Skeletal muscle tissue (tissue), 4 donors: ENCODE results near the gene EXTL1. TPM values are rescaled to one million over a fixed set of nuclear protein-coding genes. Genes with fewer than 3 reads are reported as not detected.

Experiments used
- H3K27ac ChIP-seq: one replicate; pipeline ENCODE4 v1.7.0; 2013; ENCODE audit warnings: mild to moderate bottlenecking, low read depth, low read length, inconsistent platforms
- H3K27me3 ChIP-seq, 3 donors: one replicate each; pipeline ENCODE4 v1.7.0; 2013; ENCODE audit warnings: low read length in 3 of 3; ENCODE audit not compliant: control insufficient read depth in 3 of 3, insufficient read depth in 3 of 3
- H3K36me3 ChIP-seq, 3 donors: one replicate each; pipeline ENCODE4 v1.7.0; 2013; ENCODE audit warnings: low read length in 3 of 3; ENCODE audit not compliant: control insufficient read depth in 3 of 3, insufficient read depth in 3 of 3
- H3K4me1 ChIP-seq, 3 donors: one replicate each; pipeline ENCODE4 v1.7.0; 2013; ENCODE audit warnings: low read length in 3 of 3, mild to moderate bottlenecking in 3 of 3; ENCODE audit not compliant: control insufficient read depth in 3 of 3, insufficient read depth in 3 of 3
- H3K4me3 ChIP-seq, 3 donors: one replicate each; pipeline ENCODE4 v1.7.0; 2013; ENCODE audit warnings: low read length in 3 of 3
- H3K9ac ChIP-seq, 3 donors: one replicate each; pipeline ENCODE4 v1.7.0; 2013; ENCODE audit warnings: low read length in 3 of 3, mild to moderate bottlenecking in 3 of 3, moderate library complexity in 2 of 3, low read depth in 1 of 3
- H3K9me3 ChIP-seq, 3 donors: one replicate each; pipeline ENCODE4 v1.7.0; 2013; ENCODE audit warnings: low read length in 3 of 3; ENCODE audit not compliant: control insufficient read depth in 3 of 3
- total RNA-seq: library from RNA; depleted of rRNA; stranded (reverse); fragments of >200 nt; gene quantifications from one replicate; pipeline ENCODE4 v1.2.3, GENCODE V29; 2014
- donor health status: Osteomylitis.

The EXTL1 gene
- total RNA-seq, 1 donor from 2014 or later: 0.52 TPM

DNA sequence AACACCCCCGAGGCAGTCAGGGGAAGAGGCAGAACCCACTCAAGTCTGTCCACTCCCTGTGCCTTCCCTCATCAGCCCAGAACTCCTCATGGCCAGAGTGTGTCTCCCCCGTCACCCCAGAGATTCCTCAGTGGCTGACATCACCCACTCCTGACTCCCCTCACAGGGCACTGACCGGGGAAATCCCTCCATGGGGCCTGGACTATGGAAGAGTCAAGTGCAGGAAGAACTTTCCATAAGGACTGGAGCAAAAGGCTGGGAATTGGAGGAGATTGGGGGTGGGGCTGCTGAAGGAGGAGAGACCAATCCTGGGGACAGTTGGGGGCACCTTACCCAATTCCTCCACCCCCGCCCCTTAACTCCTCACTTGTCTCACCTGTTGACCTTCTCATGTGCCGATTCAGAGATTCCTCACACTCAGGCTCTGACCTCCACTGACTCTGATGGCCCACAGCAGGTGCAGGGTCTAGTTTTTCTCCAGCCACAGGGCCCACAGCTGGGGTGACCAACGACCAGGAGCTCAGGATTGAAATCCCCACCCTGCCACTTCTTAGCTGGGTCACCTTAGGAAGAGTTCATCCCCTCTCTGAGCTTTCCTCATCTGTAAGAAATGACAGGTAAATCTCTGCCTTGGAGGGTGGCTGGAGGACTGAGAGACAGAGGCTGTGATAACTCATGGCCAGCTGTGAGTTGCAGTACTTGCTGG lies 481 bp upstream of the EXTL1 start:
- no peaks in the 10 kb centered on the region for H3K9me3 ChIP-seq
- H3K9ac ChIP-seq: peak overlapping the region; percentile 66 to 86 (median 81)
- peak overlapping the region; percentile 83 for H3K27ac ChIP-seq
- no peaks in the 10 kb centered on the region for H3K36me3 ChIP-seq
- H3K4me3 ChIP-seq: peak overlapping the region; percentile 68 to 85 (median 69)
- H3K27me3 ChIP-seq: no peaks in the 10 kb centered on the region
- peaks cover 50 to 73% (median 69%) of the 10 kb centered on the region in 3 donors for H3K4me1 ChIP-seq

DNA sequence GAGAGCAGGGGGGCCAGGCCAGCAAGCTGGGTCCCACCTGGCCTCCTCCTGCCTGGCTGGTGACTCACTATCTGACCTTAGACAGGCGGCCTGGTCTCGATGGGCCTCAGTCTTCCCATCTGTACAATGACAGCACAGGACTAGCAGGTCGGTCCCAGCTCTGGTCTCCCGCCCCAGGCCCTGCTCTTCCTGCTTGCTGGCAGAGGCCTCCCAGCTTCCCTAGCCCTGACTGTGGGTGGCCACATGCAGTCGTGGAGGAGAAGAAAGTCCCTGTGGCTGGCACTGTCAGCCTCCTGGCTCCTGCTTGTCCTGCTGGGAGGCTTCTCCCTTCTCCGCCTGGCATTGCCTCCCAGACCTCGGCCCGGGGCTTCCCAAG lies 817 bp downstream of the EXTL1 start:
- H3K4me3 ChIP-seq: peak overlapping the region; percentile 38 to 83 (median 69)
- H3K9ac ChIP-seq: peak overlapping the region; percentile 66 to 86 (median 81)
- H3K27ac ChIP-seq: peak overlapping the region; percentile 83
- H3K4me1 ChIP-seq: peaks cover 40 to 60% (median 57%) of the 10 kb centered on the region in 3 donors
- H3K9me3 ChIP-seq: no peaks in the 10 kb centered on the region
- no peaks in the 10 kb centered on the region for H3K27me3 ChIP-seq
- H3K36me3 ChIP-seq: peaks cover 0 to 5% (median 0%) of the 10 kb centered on the region in 3 donors

DNA sequence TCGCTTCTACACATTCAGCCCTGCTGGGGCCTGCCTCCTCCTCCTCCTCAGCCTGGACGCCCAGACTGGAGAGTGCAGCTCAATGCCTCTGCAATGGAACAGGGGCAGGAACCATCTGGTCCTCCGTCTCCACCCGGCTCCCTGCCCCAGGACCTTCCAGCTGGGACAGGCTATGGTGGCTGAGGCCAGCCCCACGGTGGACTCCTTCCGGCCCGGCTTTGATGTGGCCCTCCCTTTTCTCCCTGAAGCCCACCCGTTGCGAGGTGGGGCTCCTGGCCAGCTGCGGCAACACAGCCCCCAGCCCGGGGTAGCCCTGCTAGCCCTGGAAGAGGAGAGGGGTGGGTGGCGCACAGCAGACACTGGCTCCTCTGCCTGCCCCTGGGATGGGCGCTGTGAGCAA lies 1.4 kb downstream of the EXTL1 start:
- H3K4me3 ChIP-seq: peak overlapping the region; percentile 56 to 83 (median 58)

DNA sequence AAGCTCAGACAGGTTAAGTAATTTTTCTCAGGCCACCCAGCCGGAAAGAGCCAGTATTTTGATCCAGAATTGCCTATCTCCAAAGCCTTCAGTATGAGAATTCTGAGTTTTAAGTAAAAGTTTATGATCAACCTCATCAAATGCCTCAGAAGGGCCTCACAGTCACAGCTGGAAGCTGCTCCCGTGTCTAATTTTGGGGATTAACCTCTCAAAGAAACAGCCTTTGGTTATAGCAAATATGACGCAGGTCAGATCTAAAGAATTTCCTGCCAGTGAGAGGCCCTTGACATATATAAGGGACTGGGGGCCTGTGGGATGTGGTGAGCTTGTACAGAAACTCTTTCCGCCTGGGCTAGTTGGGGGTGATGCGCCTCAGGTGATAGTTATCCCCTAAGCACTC lies 2.3 kb downstream of the EXTL1 start:
- H3K27ac ChIP-seq: peak overlapping the region; percentile 83
- H3K4me3 ChIP-seq: peak overlapping the region; percentile 42 to 83 (median 56)
- H3K4me1 ChIP-seq: peaks cover 41 to 57% (median 51%) of the 10 kb centered on the region in 3 donors
- H3K9me3 ChIP-seq: no peaks in the 10 kb centered on the region
- peaks cover 0 to 5% (median 0%) of the 10 kb centered on the region in 3 donors for H3K36me3 ChIP-seq
- no peaks in the 10 kb centered on the region for H3K27me3 ChIP-seq
- H3K9ac ChIP-seq: peak overlapping the region; percentile 47 to 81 (median 66)

More for the DNA sequence above, 1.4 kb downstream of the EXTL1 start:
- Histone ChIP-seq H3K4me1 (peaks cover 41 to 59% (median 57%) of the 10 kb centered on the region in 3 donors), H3K27me3 (no peaks in the 10 kb centered on the region), H3K9ac (peak overlapping the region; percentile 66 to 86 (median 81)), H3K9me3 (no peaks in the 10 kb centered on the region), H3K36me3 (peaks cover 0 to 5% (median 0%) of the 10 kb centered on the region in 3 donors), H3K27ac (peak overlapping the region; percentile 83)

DNA sequence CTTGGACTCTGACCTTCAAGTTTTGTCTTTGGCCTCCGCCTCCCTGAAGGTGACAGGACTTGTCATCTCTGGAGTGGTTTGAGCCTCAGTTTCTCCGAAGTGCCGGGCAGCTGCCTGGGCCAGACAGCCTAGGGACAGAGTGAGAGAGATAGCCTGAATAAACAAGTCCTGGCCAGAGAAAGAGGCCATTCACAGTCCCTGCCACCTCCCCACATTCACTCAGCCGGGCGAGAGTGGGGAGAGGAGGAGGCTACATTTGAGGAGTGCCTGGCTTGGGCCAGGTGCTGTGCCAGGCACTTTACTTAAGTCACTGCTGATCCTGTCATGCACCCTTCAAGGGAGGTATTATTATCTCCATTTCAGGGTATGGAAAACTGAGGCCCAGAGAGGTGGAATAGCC lies 3.5 kb downstream of the EXTL1 start:
- no peaks in the 10 kb centered on the region for H3K9me3 ChIP-seq
- H3K27ac ChIP-seq: peak overlapping the region; percentile 83
- peak overlapping the region in 1 of 3 donors; percentile 81 for H3K9ac ChIP-seq
- no peaks in the 10 kb centered on the region for H3K27me3 ChIP-seq
- H3K36me3 ChIP-seq: peaks cover 0 to 11% (median 2%) of the 10 kb centered on the region in 3 donors
- H3K4me3 ChIP-seq: peak overlapping the region in 1 of 3 donors; percentile 83
- peaks cover 35 to 51% (median 46%) of the 10 kb centered on the region in 3 donors for H3K4me1 ChIP-seq

DNA sequence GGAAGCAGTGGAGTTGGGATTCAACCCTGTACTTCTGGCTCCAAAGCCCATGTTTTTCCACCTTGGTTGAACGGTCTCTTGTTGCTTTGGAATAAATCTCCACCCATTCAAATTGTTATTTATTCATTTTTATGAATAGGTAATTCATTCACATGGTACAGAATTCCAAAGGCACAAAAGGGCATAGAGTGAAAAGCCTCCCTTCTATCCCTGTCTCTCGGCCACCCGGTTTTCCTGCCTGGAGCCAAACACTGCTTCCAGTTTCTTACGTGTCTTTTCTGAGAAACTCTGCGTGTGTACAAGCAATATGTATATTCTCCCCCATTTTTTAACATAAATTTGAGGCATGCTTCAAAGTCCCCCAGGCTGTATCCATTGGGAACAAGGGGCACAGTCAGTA lies 3.9 kb downstream of the EXTL1 start:
- Histone ChIP-seq H3K4me1 (peaks cover 31 to 46% (median 42%) of the 10 kb centered on the region in 3 donors), H3K27ac (no peak overlapping the region), H3K9ac (peak overlapping the region in 1 of 3 donors; percentile 81), H3K9me3 (no peaks in the 10 kb centered on the region), H3K27me3 (no peaks in the 10 kb centered on the region), H3K36me3 (peaks cover 0 to 13% (median 2%) of the 10 kb centered on the region in 3 donors), H3K4me3 (peak overlapping the region in 1 of 3 donors; percentile 83)

DNA sequence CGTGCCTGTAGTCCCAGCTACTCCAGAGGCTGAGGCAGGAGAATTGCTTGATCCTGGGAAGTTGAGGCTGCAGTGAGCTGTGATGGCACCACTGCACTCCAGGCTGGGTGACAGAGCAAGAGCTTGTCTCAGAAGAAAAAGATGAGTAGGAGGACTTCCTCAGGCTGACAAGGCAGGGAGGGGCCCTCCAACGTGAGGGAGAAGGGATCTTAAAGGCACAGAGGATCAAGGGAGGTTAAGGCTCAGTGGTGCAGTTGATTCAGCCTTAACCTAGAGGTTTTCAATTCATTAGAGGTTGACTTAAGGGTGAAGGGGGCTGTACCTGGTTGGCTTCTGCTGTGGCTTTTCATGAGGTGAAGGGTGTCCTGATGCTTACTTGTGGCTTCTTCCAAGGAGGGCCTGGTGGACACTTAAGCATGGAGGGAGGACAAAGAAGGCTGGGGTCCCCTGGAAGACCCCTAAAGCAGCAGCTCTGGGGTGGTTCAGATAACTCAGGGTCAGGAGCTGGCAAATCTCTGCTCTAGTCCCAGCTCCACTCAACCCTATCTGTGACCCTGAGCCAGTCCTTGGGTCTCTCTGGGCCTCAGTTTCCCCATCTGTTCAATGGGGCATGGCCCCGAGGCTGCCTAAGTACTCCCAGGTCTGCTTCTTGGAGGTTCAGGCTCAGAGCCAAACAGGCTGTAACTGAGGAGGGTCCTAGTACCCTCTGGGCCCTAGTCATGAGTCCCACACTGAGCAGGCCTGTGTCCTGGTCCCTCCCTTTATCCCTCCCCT lies 6.3 kb downstream of the EXTL1 start:
- no peaks in the 10 kb centered on the region for H3K27me3 ChIP-seq

DNA sequence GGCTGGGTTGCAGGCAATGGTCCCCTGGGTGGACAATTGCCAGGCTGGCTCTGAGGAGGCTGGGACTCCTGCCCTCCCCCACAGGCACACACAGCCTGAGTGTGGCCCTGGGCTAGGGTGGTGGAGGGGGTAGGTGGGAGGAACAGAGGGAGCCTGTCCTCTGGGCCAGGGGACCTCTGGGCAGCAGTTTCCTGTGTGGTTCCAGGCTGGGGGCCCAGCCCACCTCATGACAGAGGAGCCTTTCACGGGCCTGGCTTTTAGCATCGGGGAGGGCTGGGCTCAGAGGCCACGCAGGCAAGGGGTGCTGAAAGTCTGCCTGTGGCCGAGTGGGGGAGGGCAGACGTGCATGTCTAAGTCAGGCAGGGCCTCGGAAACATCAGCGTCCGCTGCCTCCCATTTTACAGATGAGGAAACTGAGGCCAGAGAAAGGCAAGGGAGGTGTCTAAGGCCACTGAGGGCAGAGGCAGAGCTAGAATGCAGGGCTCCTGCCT lies 7.0 kb downstream of the EXTL1 start:
- peaks cover 4 to 19% (median 12%) of the 10 kb centered on the region in 3 donors for H3K4me1 ChIP-seq
- peak overlapping the region in 1 of 3 donors; percentile 41 for H3K9ac ChIP-seq
- H3K27me3 ChIP-seq: no peaks in the 10 kb centered on the region
- no peaks in the 10 kb centered on the region for H3K9me3 ChIP-seq
- peaks cover 3 to 23% (median 6%) of the 10 kb centered on the region in 3 donors for H3K36me3 ChIP-seq
- H3K4me3 ChIP-seq: no peak overlapping the region
- H3K27ac ChIP-seq: no peak overlapping the region

More for the DNA sequence above, 6.3 kb downstream of the EXTL1 start:
- no peak overlapping the region for H3K27ac ChIP-seq
- H3K4me1 ChIP-seq: peaks cover 9 to 23% (median 18%) of the 10 kb centered on the region in 3 donors
- H3K9me3 ChIP-seq: no peaks in the 10 kb centered on the region
- H3K4me3 ChIP-seq: no peak overlapping the region
- H3K36me3 ChIP-seq: peaks cover 3 to 23% (median 6%) of the 10 kb centered on the region in 3 donors
- H3K9ac ChIP-seq: peak overlapping the region in 2 of 3 donors; percentile 22 to 41

DNA sequence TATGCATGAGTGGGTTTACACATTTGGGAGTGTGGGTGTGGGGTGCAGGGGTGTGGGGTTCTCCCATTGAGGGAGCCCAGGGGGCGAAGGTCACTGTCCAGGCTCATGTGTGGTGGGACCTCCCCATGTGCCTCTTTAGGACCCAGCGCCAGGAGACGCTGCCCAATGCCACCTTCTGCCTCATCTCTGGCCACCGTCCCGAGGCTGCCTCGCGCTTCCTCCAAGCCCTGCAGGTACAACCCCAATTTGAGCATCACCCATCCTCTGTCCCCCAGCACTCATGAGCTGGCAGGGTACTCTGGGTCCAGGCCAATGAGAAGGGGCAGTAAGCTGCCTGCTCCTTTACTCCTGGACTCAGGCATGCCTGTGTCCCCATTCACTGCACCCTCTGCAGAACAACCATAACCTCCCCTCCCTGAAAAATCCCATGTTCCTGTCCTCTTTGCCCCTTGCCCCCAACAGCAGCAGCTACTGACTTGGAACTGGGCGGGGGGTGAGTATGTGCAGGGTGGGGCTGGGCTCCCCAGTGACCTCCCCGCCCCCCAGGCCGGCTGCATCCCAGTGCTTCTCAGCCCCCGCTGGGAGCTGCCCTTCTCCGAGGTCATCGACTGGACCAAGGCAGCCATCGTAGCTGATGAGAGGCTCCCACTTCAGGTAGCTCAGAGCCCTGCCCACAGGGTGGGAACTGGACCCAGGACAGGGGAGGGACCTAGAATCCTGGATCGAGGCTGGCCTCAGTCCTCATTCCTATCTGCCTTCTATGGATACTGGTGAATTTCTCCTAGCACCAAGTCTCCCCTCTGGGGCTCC lies 7.7 kb downstream of the EXTL1 start:
- peaks cover 4 to 19% (median 10%) of the 10 kb centered on the region in 3 donors for H3K4me1 ChIP-seq
- no peaks in the 10 kb centered on the region for H3K9me3 ChIP-seq
- no peak overlapping the region for H3K4me3 ChIP-seq
- H3K36me3 ChIP-seq: peaks cover 3 to 23% (median 6%) of the 10 kb centered on the region in 3 donors
- no peak overlapping the region for H3K27ac ChIP-seq
- no peak overlapping the region for H3K9ac ChIP-seq
- no peaks in the 10 kb centered on the region for H3K27me3 ChIP-seq
